Measurements from ENCODE around the gene PRR12.
"Not testable (repeated sequence)": the region's sequence is repeated elsewhere in the genome, so short reads cannot be mapped to it uniquely, and the experiment has no call there.

The PRR12 gene

GRCh38 chr19:49624967-49625910, 34.3 kb downstream of the PRR12 start:
- DNase-seq, result no peak

- no peak for DNase-seq
Measured at GRCh38 chr19:49626226-49626625, 35.2 kb downstream of the PRR12 start.

- no peak for DNase-seq
Measured at GRCh38 chr19:49629659-49630058, 38.7 kb downstream of the PRR12 start.

DNA sequence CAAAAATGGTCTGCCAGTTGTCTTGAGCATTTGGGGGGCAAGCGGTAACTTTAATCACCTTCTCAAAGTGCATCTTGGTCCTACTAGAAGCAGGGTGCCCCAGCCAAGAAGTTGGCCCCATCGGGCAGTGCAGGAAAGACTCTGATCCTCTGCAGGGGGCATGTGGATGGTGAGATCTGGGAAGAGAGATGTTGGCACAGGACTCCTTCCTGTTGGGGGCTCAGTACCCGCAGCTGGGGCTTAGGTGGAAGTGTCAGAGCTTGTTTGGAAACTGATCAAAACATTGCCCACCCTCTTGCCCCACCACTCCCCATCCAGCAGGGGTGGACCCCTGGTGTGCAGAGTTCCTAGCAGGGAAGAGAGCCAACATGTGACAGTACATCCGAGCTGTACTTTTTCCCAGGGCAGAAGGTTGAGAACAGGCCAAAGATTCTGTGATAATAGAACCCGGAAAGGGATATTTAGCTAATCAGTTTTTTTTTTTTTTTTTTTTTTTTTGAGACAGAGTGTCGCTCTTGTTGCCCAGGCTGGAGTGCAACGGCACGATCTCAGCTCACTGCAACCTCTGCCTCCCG, 40.1 kb downstream of the PRR12 start:
- no peak for DNase-seq

GRCh38 chr19:49631610-49632192, 40.7 kb downstream of the PRR12 start:
- DNase-seq, result no peak

- DNase-seq, result no peak
Measured at GRCh38 chr19:49632576-49632975, 41.6 kb downstream of the PRR12 start.

GRCh38 chr19:49633273-49633672, 42.3 kb downstream of the PRR12 start:
- DNase-seq, result not testable (repeated sequence)

GRCh38 chr19:49635530-49636232, 44.7 kb downstream of the PRR12 start:
- DNase-seq, result no peak

DNA sequence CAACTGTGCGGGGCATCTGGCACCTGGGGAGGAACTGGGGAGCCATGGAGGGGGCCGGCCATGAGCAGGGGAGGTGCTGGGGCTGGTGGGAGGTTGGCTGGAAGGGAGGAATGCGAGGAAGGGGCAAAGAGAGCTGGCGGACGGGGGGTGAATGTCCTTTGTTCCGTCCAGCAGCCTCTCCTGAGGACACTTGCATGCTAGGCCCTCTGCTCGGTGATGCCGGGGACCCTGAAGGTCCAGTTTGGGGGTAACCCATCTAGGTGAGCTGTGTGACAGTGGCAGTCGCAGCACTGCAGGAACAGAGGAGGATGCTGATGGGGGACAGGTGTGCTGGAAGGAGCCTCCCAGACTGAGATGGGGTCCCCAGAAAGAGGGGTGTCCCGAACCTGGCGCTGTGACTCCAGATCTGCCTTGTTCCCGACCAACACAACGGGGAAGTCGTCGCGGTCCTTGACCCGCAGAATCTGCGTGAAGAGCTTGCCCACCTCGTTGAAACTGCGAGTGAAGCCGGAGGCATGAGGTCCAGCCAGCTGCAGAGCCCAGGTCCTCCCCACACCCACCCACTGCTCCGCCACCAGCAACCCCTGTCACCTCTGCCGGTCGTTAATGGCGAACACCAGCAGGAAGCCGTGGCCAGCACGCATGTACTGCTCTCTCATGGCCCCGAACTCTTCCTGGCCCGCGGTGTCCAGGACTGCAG, 45.4 kb downstream of the PRR12 start:
- no peak for DNase-seq

GRCh38 chr19:49637821-49638738, 47.1 kb downstream of the PRR12 start:
- no peak for DNase-seq

GRCh38 chr19:49639401-49640112, 48.6 kb downstream of the PRR12 start:
- DNase-seq, result peak; percentile 7

GRCh38 chr19:49640113-49640898, 49.3 kb downstream of the PRR12 start, which contains the start of gene RRAS:
Gene RRAS (minus strand): TSS chr19:49640143. CDS start chr19:49640098, 45 bp downstream.
- DNase-seq, result peak; percentile 100

DNA sequence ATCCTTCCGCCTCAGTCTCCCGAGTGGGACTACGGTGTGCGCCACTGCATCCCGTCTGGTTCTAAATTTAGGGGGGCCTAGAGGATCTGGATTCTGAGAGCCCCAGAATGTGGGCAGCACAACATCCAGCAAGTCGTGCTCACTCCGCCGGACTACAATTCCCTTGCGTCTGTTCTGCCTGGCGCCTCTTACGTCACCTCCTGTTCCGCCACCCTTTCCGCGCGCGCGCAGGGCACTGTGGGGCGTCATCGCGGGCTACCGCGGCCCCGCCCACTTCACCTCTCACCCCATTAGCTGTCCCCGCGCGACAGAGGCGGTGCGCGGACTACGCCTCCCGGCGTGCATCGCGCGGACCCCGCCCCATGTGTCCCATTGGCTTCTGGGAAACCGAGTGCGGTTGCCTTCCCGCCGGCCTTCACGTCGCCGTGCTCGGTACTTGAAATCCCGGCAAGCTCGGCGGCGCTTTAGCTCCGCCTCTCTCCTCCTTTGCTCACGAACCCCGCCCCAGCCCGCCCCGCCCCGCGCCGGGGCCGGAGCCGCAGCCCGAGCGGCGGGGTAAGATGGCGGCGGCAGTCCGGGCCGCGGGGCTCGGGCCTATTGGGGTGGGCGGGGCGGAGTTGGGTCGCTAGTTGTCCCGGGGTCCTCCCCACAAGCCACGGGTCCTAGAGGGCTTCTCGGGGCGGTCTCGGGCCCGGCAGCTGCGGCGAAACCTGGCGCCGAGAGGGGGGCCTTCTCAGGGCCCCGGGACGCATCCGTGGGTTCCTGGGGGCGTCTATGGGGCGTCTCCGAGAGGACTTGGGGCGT, 50.9 kb downstream of the PRR12 start, which contains the start of gene SCAF1:
Gene SCAF1, plus strand, starts transcription at position 522 of the 804 bp plus-strand sequence. CDS start 2,818 bp downstream, outside the sequence.
- DNase-seq, result peak; percentile 98

DNA sequence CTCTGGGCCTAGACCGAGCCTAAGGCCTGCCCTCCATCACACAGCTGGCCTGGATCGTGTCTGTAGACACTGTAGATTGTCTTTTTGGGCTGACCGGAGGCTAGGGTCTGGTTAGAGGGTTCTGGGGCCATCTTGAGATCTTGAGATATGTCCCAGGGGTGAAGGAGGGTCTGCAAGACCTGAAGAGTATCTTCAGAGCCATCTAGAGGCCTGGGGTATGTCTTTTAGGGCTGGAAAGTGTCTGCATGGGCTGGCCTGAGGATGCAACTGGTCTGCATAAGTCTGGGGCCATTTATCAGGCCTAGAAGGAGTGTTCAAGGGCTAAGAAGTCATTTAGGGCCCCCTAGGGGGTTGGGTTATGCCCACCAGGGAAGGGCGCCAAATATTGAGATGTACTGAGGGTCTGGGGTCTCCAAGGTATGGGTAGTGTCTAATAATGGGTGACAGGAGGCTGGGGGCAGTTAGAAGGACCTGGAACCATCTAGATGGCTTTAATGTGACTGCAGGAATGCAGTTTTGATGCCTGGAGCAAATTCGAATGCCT, 51.6 kb downstream of the PRR12 start:
- no peak for DNase-seq

DNA sequence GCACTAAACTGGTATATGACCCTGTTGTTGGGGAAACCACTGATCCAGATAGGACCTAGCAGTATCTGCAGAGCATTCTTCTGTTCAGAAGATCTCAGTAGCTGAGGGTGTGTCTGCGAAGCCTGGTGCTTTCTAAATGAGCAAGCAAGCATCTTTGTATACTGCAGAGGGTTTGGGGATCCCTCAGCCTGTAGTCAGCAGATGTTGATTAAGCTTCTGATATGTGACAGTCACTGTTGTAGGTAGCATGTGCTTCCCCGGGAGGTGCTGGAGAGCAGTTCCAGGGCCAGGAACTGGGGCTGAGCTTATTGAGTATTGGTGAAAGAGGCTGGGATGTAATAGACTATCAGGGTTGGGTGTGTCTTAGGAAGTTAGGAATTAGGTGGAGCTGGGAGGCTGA, 52.5 kb downstream of the PRR12 start:
- DNase-seq, result no peak

GRCh38 chr19:49645592-49645991, 54.6 kb downstream of the PRR12 start:
- no peak for DNase-seq

DNA sequence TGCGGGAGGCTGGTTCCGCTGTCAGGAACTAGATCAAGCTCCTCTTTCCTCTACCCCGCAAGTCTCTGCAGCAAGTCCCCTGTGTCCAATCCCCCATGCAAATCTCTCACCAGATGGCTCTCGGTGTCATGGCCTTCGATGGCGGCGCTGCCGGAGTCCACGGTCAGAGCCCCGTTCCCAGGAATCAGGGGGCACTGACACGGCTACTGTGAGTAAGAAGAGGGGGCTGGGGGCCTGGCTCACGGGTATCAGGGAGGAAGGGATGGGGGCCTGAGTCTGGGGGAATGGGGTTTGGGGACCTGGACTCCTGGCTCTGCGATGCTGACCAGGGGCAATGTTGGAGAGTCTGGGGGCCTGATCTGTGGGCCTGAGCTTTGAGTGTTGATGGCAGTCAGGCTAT, 55.0 kb downstream of the PRR12 start:
- DNase-seq, result no peak

DNA sequence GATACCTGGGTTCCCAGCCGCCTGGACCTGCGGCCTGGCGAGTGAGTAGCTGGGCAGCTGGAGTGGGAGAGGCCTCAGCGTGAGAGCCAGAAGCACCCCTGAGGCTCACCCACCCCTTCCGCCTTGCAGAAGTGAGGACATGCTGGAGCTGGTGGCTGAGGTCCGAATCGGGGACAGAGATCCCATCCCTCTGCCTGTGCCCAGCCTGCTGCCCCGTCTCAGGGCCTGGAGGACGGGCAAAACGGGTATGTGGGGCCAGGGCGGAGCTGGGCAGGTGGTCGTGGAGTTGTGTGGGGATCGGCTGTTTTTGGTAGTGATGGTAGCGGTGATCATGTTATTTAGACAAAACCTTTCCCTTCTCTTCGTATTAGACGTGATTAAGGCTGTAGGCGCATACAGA, 55.6 kb downstream of the PRR12 start:
- DNase-seq, result no peak
